ENCODE results near the gene CYP2U1.
A peak's percentile ranks its signal among the peaks of the same experiment; 100 is the strongest.
"Not testable (repeated sequence)": the region's sequence is repeated elsewhere in the genome, so short reads cannot be mapped to it uniquely, and the experiment has no call there.

Gene CYP2U1
- 5.6 to 7.2 (median 6.6) reads per million in 4 donors for total RNA-seq

- peak; percentile 69 to 80 (median 75) for DNase-seq
Observed at GRCh38 chr4:107930821-107931774, at the start of gene CYP2U1. CYP2U1 (plus strand) TSS chr4:107931549; CDS start chr4:107931644, 95 bp downstream.

- no peak for DNase-seq
Observed at GRCh38 chr4:107885865-107886264, 45.5 kb upstream of the CYP2U1 start.

- DNase-seq = no peak
Observed at GRCh38 chr4:107888237-107888636, 43.1 kb upstream of the CYP2U1 start.

- DNase-seq = no peak
Observed at GRCh38 chr4:107890779-107891178, 40.6 kb upstream of the CYP2U1 start.

- DNase-seq = no peak
Observed at GRCh38 chr4:107891299-107891698, 40.0 kb upstream of the CYP2U1 start.

- DNase-seq = no peak
Observed at GRCh38 chr4:107893171-107894137, 37.9 kb upstream of the CYP2U1 start.

- DNase-seq = no peak
Observed at GRCh38 chr4:107894138-107894603, 37.2 kb upstream of the CYP2U1 start.

GRCh38 chr4:107896158-107896645, 35.1 kb upstream of the CYP2U1 start:
- no peak for DNase-seq

GRCh38 chr4:107896646-107897045, 34.7 kb upstream of the CYP2U1 start:
- DNase-seq = no peak

- DNase-seq = no peak
Observed at GRCh38 chr4:107897823-107898222, 33.5 kb upstream of the CYP2U1 start.

- DNase-seq = no peak
Observed at GRCh38 chr4:107900067-107900466, 31.3 kb upstream of the CYP2U1 start.

- DNase-seq = no peak
Observed at GRCh38 chr4:107900508-107900907, 30.8 kb upstream of the CYP2U1 start.

GRCh38 chr4:107901213-107901934, 30.0 kb upstream of the CYP2U1 start:
- DNase-seq = no peak

- DNase-seq = no peak
Observed at GRCh38 chr4:107902715-107903114, 28.6 kb upstream of the CYP2U1 start.

- not testable (repeated sequence) for DNase-seq
Observed at GRCh38 chr4:107905082-107905481, 26.3 kb upstream of the CYP2U1 start.

- DNase-seq = no peak
Observed at GRCh38 chr4:107906458-107907100, 24.8 kb upstream of the CYP2U1 start.

- DNase-seq = no peak
Observed at GRCh38 chr4:107908377-107908776, 23.0 kb upstream of the CYP2U1 start.

- peak in 4 of 5 donors; percentile 3 to 57 (median 22) for DNase-seq
Observed at GRCh38 chr4:107913283-107913899, 18.0 kb upstream of the CYP2U1 start.

- DNase-seq = no peak
Observed at GRCh38 chr4:107915220-107915619, 16.1 kb upstream of the CYP2U1 start.

GRCh38 chr4:107916623-107917022, 14.7 kb upstream of the CYP2U1 start:
- no peak for DNase-seq

GRCh38 chr4:107917500-107917899, 13.8 kb upstream of the CYP2U1 start:
- DNase-seq = no peak
